Measurements from ENCODE around the gene INPP5E. TPM values are rescaled to one million over a fixed set of nuclear protein-coding genes. Genes with fewer than 3 reads are reported as not detected.

The INPP5E gene
- total RNA-seq = 5.6 and 7.8 TPM in 2 replicates
- polyA plus RNA-seq = 3.9 and 5.1 TPM in 2 replicates
- polyA plus RNA-seq (2012) = 5.5 and 8.0 TPM in 2 replicates
- polyA minus RNA-seq (ENCODE audit: low replicate concordance) = 4.6 and 5.6 TPM in 2 replicates

- H4K20me1 ChIP-seq (ENCODE audit: control insufficient read depth, extremely low read depth, insufficient read depth, low read length) = no peaks in the 10 kb centered on the region
- peak within 1 kb of the TSS; percentile 90 for H3K4me2 ChIP-seq (ENCODE audit: extremely low read depth, insufficient read depth, low read length)
- TF ChIP-seq CTCF (conservative IDR thresholded peaks at IDR 0.05 in 1 of 2, IDR thresholded peaks at IDR 0.05 in 1 of 2; ENCODE audit: low read depth in 1 of 2, low read length in 2 of 2) (peak; percentile 31 to 38), EZH2 (IDR thresholded peaks at IDR 0.05; ENCODE audit: low read length, missing control alignments) (no peak)
- peak; percentile 64 to 69 for DNase-seq (ENCODE audit: low read depth in 2 of 2)
- peaks cover 42% of the 10 kb centered on the region for H3K79me2 ChIP-seq (ENCODE audit: control insufficient read depth, insufficient read depth, low read length)
- peaks cover 13% of the 10 kb centered on the region for H3K4me1 ChIP-seq (ENCODE audit: control insufficient read depth, extremely low read depth, insufficient read depth, low read length)
- peak within 1 kb of the TSS; percentile 85 for H3K9ac ChIP-seq (ENCODE audit: insufficient read depth, low read length)
- no peak within 1 kb of the TSS for H2AFZ ChIP-seq (ENCODE audit: low read length)
- H3K27ac ChIP-seq (ENCODE audit: insufficient read depth, low read length) = peak within 1 kb of the TSS; percentile 77
- H3K9me3 ChIP-seq (ENCODE audit: control insufficient read depth, insufficient read depth, low read depth, low read length) = no peaks in the 10 kb centered on the region
- H3K36me3 ChIP-seq (ENCODE audit: control insufficient read depth, insufficient read depth, low read length) = peaks cover 25% of the 10 kb centered on the region
- no peaks in the 10 kb centered on the region for H3K27me3 ChIP-seq (ENCODE audit: control insufficient read depth, insufficient read depth, low read length)
- H3K4me3 ChIP-seq (replicated peaks in 1 of 4; ENCODE audit: control extremely low read depth in 1 of 4, insufficient read depth in 1 of 4, low read depth in 3 of 4, low read length in 4 of 4) = peak within 1 kb of the TSS; percentile 73 to 83 (median 78)
These were observed at the start of gene INPP5E for GRCh38 chr9:136439481-136440408. Gene INPP5E, minus strand, starts transcription at chr9:136439845. Its CDS starts 426 bp downstream, at chr9:136439419.

- DNase-seq (ENCODE audit: low read depth in 2 of 2) = peak in 1 of 2 donors; percentile 32
- no peaks in the 10 kb centered on the region for H3K79me2 ChIP-seq (ENCODE audit: control insufficient read depth, insufficient read depth, low read length)
- no peak overlapping the region for H3K27ac ChIP-seq (ENCODE audit: insufficient read depth, low read length)
- H3K36me3 ChIP-seq (ENCODE audit: control insufficient read depth, insufficient read depth, low read length) = no peaks in the 10 kb centered on the region
- peaks cover 2% of the 10 kb centered on the region for H3K4me1 ChIP-seq (ENCODE audit: control insufficient read depth, extremely low read depth, insufficient read depth, low read length)
- no peak overlapping the region for H2AFZ ChIP-seq (ENCODE audit: low read length)
- H3K9me3 ChIP-seq (ENCODE audit: control insufficient read depth, insufficient read depth, low read depth, low read length) = no peaks in the 10 kb centered on the region
- no peak overlapping the region for H3K4me3 ChIP-seq (replicated peaks in 1 of 4; ENCODE audit: control extremely low read depth in 1 of 4, insufficient read depth in 1 of 4, low read depth in 3 of 4, low read length in 4 of 4)
- H3K9ac ChIP-seq (ENCODE audit: insufficient read depth, low read length) = peak overlapping the region; percentile 17
- no peak overlapping the region for H3K4me2 ChIP-seq (ENCODE audit: extremely low read depth, insufficient read depth, low read length)
- no peaks in the 10 kb centered on the region for H4K20me1 ChIP-seq (ENCODE audit: control insufficient read depth, extremely low read depth, insufficient read depth, low read length)
- TF ChIP-seq CTCF (conservative IDR thresholded peaks at IDR 0.05 in 1 of 2, IDR thresholded peaks at IDR 0.05 in 1 of 2; ENCODE audit: low read depth in 1 of 2, low read length in 2 of 2) (peak; percentile 91), EZH2 (IDR thresholded peaks at IDR 0.05; ENCODE audit: low read length, missing control alignments) (no peak)
- no peaks in the 10 kb centered on the region for H3K27me3 ChIP-seq (ENCODE audit: control insufficient read depth, insufficient read depth, low read length)
These were observed 48.9 kb upstream of the INPP5E start for GRCh38 chr9:136488247-136489214.
